Measurements from ENCODE around the gene NEU4. TPM values are rescaled to one million over a fixed set of nuclear protein-coding genes. Genes with fewer than 3 reads are reported as not detected.
A peak's percentile ranks its signal among the peaks of the same experiment; 100 is the strongest.

The NEU4 gene
- total and polyA plus RNA-seq, 9 of the 15 experiments (the other 6 are each of a cell fraction or from before 2014, with no cell fraction given), result 0.01 to 0.40 TPM; not detected in 7

DNA sequence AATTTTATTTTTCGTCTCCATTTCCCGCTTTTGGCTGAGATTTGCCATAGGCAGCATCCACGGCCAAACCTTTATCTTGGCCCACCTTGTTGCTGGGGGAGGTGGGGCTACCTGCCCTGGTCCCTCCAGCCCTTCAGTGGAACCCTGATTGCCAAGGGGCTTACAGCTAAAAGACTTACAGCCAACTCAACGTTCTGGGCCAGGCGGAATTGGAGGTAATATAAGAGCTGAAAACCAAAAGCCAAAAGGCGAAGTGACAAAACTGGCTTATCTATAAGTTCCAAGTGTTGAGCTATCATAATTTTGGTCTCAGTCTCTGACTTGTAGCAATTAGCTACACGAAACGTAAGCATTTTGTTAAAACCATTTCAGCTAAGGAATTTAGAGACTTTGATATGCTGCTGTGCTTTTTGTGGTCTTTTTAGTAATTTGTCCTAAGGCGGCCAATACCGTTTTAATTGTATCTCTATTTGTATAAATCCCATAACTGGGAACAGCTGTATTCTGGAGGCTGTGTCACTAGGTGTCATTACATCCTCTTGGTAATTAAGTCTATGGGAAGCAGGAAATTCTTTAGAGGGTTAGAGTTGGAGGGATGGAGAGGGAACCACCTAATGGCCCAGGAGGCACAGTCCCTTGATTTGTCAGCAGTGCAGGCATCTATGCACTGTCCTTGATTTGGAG is 25.7 kb downstream of the NEU4 start:
- no peaks in the 10 kb centered on the region for H3K27me3 ChIP-seq (ENCODE audit: control insufficient read depth in 2 of 2, insufficient read depth in 2 of 2, low read length in 2 of 2)
- H3K9me1 ChIP-seq (ENCODE audit: control insufficient read depth, insufficient read depth, low read length), result no peaks in the 10 kb centered on the region
- peak overlapping the region; percentile 2 to 6; a peak in 1 of 4 replicates for H3K9ac ChIP-seq (ENCODE audit: insufficient read depth in 1 of 2, low read depth in 2 of 2, low read length in 2 of 2)
- FAIRE-seq (no peak), DNase-seq (ENCODE audit: extremely low read depth in 1 of 4, low spot score in 3 of 4) (no peak), ATAC-seq (no peak)
- no peaks in the 10 kb centered on the region for H3K36me3 ChIP-seq (ENCODE audit: control insufficient read depth, insufficient read depth, low read length)
- no TSS peak for BruUV-seq (replicated peaks)
- no peak overlapping the region for H3K4me3 ChIP-seq
- H3K9me3 ChIP-seq (replicated peaks; ENCODE audit: control insufficient read depth, insufficient read depth, low read depth, low read length), result no peaks in the 10 kb centered on the region
- TF ChIP-seq, protein P1, sequence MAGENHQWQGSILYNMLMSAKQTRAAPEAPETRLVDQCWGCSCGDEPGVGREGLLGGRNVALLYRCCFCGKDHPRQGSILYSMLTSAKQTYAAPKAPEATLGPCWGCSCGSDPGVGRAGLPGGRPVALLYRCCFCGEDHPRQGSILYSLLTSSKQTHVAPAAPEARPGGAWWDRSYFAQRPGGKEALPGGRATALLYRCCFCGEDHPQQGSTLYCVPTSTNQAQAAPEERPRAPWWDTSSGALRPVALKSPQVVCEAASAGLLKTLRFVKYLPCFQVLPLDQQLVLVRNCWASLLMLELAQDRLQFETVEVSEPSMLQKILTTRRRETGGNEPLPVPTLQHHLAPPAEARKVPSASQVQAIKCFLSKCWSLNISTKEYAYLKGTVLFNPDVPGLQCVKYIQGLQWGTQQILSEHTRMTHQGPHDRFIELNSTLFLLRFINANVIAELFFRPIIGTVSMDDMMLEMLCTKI (IDR thresholded peaks at IDR 0.05; ENCODE audit: partially characterized antibody), result no peak
- TF ChIP-seq ZSCAN29 (IDR thresholded peaks at IDR 0.05), result no peak
- TF ChIP-seq CBFA2T3 (IDR thresholded peaks at IDR 0.05), result peak; percentile 17; the same call in 1 of the 2 replicates
- TF ChIP-seq HDAC8 (tag; IDR thresholded peaks at IDR 0.05), result no peak
- TF ChIP-seq FOS (IDR thresholded peaks at IDR 0.05; ENCODE audit: extremely low read depth, insufficient read length), result no peak
- peak overlapping the region; percentile 54; the same call in 1 of the 2 replicates for H2AFZ ChIP-seq (ENCODE audit: low read depth, low read length)
- 35% methylated on average over 10 of the region's 10 CpGs for WGBS (ENCODE audit: insufficient coverage, low coverage, missing lambda C conversion rate)
- peaks cover 6 to 9% of the 10 kb centered on the region in 2 experiments; a peak in 3 of 5 replicates for H3K4me1 ChIP-seq (replicated peaks in 1 of 2; ENCODE audit: control insufficient read depth in 2 of 2, insufficient read depth in 2 of 2, low read length in 2 of 2)
- intact Hi-C loops (cut with micrococcal nuclease), result no loop called here
- H3K79me2 ChIP-seq (ENCODE audit: control insufficient read depth, insufficient read depth, low read length), result no peaks in the 10 kb centered on the region
- H4K20me1 ChIP-seq (replicated peaks; ENCODE audit: control insufficient read depth, insufficient read depth, low read length), result no peaks in the 10 kb centered on the region
- ChIA-PET POLR2A (interaction anchor here (0.7 kb wide), 1 partner anchor 128 kb away, joined by 3 read pairs; no protein-coding TSS in a partner anchor), CTCF (ENCODE audit: low intra/inter-chr PET ratio) (no interaction called here)
- H3K4me2 ChIP-seq (ENCODE audit: insufficient read depth, low read length), result peak overlapping the region; percentile 59; the same call in 1 of the 2 replicates
- no peak overlapping the region; the same call in 2 of the 3 replicates for H3K27ac ChIP-seq (ENCODE audit: extremely low read depth, low read depth, low read length)
- in situ Hi-C loops (cut with MboI), result no loop called here

Measured in K562 (cell line).